ENCODE measurements around the gene CDC42BPA.

DNA sequence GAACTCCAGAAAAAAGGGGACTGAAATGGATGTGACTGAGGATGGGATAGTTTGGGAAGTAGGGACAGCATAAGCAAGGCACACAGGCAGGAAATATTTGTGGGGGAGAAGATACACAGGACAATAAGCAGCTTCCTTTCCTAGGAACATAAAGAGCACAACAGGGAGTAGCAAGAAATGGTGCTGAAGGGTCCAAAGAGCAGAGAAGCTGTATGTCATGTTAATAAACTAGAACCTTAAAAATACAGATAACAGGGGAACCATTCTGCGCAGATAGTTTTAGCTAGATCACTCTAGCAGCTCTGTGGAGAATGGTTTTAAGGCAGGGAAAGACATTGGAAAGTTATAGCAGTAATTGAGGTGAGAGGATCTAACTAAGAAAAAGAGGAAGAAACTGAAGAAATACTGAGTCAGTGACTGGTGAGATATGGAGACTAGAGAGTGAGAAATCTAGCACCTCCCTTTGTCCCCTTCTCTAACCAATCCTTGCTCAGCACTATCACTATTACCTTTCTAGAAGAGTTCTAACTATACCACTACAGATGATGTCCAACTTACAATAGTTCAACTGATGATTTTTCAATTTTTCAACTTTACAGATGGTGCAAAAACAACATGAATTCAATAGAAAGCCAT lies 95.0 kb downstream of the CDC42BPA start:
- TF ChIP-seq POLR2AphosphoS5 (IDR thresholded peaks at IDR 0.05; ENCODE audit: insufficient read depth in 1 of 2, low read depth in 1 of 2) (no peak), POLR2A (IDR thresholded peaks at IDR 0.05) (no peak)
- TF ChIP-seq, protein P1, sequence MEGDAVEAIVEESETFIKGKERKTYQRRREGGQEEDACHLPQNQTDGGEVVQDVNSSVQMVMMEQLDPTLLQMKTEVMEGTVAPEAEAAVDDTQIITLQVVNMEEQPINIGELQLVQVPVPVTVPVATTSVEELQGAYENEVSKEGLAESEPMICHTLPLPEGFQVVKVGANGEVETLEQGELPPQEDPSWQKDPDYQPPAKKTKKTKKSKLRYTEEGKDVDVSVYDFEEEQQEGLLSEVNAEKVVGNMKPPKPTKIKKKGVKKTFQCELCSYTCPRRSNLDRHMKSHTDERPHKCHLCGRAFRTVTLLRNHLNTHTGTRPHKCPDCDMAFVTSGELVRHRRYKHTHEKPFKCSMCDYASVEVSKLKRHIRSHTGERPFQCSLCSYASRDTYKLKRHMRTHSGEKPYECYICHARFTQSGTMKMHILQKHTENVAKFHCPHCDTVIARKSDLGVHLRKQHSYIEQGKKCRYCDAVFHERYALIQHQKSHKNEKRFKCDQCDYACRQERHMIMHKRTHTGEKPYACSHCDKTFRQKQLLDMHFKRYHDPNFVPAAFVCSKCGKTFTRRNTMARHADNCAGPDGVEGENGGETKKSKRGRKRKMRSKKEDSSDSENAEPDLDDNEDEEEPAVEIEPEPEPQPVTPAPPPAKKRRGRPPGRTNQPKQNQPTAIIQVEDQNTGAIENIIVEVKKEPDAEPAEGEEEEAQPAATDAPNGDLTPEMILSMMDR (IDR thresholded peaks at IDR 0.05), result no peak
